NT2/D1 (cell line): ENCODE data around the gene ATP23.

Source experiments
- SUZ12 ChIP-seq: IDR thresholded peaks from 2 replicates; pipeline ENCODE4 v1.6.1; 2011; ENCODE audit not compliant: insufficient read length, insufficient read depth; ENCODE audit errors: extremely low read depth
- YY1 ChIP-seq: IDR thresholded peaks from 2 replicates; pipeline ENCODE4 v1.6.1; 2011; ENCODE audit not compliant: insufficient read length, insufficient read depth

GRCh38 chr12:57918147-57918546, 23.2 kb upstream of the ATP23 start:
- TF ChIP-seq YY1 (no peak), SUZ12 (no peak)
